NCI-H510A treated with DMSO at 0.1 percent for 48 hours (cell line): ENCODE results near the gene EVA1A.
A peak's percentile ranks its signal among the peaks of the same experiment; 100 is the strongest.

Experiments used
- DNase-seq: peaks from one replicate; lab custom pipeline; 2025; lab: John Stamatoyannopoulos, UW

EVA1A gene

DNA sequence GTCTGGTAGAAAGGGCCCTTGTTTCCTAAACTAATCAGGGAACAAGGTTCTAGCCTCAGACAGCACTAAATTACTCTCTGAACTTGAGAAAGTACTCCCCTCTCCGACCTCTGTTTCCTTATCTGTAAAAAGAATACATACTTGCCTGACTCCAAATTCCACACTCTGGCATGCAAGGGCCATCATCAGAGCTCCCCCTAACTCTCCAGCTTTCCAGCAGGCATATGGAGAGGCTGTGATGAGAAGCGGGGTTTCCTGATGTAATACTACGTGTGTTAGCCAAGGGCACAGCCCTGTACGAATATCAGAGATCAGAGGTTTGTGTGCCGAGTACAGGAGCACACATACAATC, 1.8 kb upstream of the EVA1A start:
- no peak for DNase-seq

DNA sequence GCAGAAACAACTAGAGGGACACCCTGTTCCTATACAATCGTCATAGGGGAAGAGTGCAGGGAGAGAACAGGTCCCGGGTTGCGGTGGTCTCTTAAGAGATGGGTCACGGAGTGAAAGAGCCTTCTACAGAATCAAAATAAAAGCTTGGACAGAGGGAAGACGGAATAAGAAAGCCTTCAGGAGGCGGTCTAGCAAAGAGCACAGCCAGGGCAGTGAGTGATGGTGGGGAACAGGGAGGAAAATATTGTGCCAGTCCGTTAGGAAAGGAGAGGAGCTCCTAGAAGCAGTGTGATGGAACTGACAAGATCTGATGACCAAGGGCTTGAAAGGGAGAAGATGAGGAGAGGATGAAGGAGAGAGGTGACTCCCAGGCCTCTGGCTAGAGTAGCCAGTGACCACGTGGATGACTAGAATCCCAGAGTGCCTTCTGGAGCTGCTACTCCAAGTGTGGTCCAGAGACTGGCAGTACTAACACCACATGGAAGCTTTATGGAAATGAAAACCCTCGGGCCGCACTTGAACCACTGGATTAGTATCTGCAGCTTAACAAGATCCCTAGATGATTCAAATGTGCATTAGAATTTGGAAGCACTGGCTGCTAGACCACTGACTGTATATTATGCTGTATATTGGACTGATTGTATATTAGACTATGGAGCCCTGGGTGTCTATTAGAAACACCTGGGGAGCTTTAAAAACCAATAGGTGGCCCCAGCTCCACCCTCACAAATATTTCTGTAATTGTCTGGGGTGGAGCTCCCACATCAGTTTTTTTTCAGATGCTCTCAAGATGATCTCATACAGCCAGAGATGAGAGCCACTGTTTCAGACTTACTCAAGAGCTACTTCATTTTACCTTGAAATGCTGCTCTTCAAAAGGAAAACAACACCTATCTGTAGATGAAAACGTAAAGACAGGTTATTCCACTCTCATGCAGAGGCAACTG, 1.1 kb upstream of the EVA1A start:
- peak; percentile 37 for DNase-seq

DNA sequence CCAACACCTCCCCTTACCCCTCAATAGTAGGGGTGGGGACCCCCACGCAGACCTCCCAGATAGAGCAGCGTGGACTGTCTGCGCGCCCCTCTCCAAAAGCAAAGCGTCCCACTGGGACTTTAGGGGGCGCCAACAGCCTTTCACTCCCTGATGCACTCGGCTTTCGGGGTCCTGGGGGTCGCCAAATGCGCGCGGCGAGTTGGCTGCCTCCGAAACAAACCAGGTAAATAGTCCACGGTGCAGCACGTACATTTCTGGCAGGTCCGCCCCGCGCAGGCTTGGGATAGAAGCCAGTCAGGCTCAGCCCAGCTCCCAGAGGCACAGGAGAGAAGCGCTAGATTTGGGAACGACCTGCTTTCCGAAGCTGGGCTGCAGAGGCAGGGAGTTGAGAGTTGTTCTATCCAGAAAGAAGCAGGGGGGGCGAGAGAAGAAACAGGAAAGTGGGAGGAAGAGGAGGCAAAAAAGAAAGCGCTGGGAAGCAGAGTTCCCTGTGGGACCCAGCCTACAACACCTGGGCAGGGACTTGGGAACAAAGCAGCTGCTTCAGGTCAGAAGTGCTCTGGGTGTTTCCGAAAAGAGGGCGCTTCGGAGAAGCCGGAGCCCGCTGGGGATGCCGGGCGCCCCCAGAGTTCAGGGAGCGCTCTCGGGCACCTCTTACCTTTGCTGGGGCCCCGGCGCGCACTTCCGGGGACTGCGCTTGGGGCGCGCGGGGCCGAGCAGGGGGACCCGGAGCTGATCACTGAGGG, 544 bp downstream of the EVA1A start:
- no peak for DNase-seq

DNA sequence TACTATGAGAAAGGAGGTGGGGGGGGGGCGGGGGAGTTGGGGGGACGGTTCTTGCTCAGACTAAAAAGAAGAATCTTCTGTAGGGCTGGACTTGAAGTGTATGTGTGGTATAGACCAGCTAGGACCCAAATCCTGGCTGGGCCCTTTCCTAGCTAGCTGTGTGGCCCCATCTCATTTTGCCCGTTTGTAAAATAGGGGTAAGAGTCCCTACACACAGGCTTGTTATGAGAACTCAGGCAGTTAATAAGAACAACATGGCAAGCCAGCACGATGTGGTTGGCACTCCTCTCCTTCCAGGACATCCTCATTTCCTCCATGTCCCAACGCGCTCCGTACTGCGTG, 1.1 kb downstream of the EVA1A start:
- DNase-seq, result no peak

DNA sequence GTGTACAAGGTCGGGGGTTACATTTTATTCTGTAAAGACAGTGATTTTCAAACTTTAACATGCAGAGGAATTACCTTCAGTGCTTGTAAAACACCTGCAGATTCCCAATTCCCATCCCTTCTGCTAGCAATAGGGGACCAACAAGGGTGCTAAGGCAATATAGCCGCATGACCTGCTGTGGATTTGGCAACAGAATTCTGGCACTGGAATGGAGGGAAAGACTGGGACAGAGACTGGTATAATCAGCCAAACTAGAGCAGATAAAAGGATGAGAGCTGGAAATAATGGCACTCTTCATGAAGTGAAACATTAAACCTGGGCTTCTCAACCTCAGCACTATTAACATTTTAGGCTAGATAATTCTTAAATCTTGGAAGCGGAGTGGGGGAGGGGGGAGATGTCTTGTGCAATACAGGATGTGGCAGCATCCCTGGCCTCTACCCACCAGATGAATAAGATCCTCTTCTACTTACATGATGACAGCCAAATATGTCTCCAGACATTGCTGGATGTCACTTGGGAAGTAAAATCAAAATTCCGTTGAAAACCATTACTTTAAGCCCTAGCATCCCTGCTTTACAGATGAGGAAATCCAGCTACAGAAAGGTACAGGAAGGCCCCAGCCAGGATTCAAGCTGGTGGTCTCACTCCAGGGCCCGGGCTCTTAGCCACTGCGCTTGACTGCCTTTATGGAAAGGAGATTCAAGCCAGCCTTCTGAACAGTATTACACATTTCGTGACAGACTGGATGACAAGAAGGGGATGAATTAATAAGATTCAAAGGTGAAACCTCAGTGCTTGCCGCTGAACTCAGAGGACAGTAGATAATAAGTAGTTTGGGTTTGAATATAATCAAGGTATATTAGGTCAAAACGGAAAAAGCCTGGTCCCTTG, 1.7 kb downstream of the EVA1A start:
- no peak for DNase-seq

DNA sequence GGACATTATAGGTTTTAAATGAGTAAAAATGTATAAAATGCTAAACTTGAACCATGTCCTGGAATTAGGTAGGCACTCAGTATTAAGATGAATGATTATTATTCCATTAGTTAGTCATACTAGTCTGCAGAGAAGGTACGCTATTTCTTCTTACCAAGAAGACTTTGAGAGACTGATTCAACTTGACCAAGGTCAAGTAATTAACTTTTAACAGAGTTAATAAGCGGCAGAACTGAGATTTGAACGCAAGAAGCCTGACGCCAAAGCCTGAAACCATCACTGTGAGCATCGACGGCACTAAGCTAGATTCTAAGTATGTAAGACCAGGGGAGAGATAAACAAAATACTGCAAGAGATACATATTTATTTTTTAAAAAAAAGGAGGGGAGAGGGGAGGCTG, 2.6 kb downstream of the EVA1A start:
- no peak for DNase-seq

DNA sequence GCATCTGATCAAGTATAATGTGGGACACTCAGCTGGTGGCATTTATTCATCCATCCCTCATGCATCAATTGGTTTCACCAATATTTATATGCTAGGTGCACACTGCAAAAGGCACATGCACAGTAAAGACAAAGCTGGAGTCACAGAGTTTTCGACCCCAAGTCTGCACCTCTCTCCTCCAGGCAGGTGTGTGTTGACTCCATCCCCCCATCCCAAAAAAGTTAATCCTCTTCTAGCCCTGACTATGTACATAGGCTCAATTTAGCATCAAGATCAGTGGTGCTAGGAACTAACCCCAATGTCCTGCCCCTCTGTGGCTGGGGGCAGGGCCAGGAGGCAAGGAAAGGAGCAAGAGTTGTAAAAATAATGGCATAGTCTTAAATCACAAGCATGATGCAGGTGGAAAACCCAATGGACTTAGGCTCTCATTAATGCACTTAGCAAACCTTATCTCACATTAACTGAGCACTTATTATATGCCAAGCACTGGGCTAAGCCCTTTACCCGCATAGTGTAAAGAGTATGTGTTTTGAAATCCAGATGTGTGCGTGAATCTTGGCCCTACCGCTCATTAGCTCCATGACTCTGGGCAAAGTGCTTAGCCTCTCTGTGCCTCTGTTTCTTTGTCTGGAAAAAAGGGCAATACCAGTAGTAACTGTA, 3.1 kb downstream of the EVA1A start:
- no peak for DNase-seq

DNA sequence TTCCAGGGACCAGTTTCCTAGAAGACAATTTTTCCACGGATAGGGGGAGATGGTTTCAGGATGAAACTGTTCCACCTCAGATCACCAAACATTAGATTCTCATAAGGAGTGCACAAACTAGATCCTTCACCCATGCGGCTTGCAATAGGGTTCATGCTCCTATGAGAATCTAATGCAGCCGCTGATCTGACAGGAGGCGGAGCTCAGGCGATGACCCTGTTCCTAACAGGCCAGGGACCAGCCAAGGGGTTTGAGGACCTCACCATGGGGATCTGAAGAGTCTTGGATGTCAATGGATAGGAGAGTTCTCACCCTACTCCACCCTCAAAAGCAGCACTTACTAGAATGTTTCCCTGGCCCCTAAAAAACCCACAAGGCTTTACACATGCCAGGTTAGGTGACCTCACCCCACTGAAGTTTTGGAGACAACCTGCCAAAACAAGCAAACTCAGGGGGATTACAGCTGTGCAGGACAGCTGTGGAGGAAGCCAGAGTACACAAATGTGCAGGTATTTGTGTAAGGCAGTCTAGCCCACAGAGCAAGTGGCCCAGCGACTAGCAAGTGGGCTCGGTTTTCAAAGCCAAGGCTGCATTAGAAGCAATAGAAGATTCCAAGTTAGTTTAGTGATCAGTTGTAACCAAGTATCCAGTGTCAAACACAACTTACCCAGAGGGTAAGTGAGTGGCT, 3.9 kb downstream of the EVA1A start:
- DNase-seq, result no peak

DNA sequence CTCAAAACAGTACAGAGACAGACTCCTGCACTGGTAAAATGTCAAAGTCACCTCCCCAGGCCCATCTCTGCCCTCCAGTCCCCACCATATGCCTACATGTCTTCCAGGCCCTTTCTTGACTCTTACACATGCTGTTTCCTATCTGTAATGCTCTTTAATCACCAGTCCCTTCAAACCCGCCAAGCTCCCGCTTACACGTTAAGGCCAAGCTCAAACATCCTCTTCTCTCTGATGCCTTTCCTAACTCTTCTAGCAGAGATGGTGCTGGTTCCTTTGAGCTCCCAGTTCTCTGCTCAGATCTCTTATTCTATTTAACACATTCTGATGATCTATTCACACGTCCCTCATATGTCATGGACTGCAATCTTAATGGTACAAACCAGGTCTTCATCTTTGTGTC, 5.0 kb downstream of the EVA1A start:
- no peak for DNase-seq

DNA sequence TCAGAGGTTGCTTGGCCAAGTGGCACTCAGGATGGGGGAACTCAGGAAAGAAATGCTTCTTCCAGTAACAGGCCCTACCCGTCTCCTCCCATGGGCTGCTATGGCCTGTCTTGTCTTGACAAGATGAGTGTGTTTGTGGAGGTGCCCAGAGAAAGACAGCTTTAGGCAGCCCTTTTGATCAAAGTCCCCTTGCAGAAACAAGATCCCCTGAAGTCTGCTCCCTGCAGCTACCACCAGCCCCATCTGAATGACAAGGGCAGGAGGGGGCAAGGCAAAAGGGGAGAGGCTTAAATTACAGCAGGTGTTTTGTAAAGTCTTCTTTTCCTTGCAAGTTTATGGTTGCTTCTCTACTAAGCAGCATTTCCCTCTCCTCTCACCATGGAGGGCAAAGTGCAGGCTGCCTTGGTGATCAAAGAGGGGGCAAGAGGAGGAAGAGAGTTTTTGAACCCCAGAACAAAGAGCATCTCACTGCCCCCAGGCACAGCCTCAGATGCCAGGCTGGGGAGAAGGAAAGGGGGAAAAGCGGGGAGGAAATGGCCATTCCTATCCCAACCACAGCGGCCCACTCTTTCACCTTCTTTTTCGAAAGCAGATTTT, 6.7 kb downstream of the EVA1A start:
- DNase-seq, result no peak

DNA sequence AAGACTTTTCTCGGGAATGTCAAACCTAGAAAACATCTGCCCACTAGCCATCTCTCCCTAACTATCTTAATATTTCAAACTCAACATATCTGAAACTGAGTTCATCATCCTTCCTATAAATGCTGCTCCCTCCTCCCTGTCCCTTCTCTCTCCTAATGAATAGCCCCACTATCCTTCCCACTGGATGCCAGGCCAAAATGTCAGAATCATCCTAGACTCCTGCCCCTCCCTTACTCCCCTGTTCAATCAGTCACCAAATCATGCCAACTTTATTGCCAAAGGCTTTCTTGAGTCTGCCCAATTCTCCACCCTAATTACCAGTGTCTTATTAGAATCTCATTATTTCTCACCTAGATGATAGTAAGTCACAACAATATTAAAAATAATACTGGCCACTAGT, 8.5 kb downstream of the EVA1A start:
- no peak for DNase-seq

DNA sequence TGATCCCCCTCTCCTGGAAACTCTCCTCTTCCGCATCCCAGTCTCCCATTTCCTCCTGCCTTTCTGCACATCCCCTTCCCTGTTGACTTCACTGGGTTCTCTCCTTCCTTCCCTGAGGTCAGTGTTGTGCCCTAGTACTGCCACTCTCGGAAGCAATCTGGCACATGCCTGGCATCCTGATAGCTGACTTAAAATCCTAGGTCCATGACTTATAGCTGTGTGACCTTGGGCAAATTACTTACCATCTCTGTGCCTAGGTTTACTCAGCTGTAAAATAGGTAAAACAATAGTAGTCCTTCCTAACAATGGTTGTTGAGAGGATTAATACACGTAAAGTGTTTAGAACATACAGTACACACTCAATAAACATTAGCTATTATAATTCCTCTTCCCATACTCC, 9.3 kb downstream of the EVA1A start:
- DNase-seq, result no peak

DNA sequence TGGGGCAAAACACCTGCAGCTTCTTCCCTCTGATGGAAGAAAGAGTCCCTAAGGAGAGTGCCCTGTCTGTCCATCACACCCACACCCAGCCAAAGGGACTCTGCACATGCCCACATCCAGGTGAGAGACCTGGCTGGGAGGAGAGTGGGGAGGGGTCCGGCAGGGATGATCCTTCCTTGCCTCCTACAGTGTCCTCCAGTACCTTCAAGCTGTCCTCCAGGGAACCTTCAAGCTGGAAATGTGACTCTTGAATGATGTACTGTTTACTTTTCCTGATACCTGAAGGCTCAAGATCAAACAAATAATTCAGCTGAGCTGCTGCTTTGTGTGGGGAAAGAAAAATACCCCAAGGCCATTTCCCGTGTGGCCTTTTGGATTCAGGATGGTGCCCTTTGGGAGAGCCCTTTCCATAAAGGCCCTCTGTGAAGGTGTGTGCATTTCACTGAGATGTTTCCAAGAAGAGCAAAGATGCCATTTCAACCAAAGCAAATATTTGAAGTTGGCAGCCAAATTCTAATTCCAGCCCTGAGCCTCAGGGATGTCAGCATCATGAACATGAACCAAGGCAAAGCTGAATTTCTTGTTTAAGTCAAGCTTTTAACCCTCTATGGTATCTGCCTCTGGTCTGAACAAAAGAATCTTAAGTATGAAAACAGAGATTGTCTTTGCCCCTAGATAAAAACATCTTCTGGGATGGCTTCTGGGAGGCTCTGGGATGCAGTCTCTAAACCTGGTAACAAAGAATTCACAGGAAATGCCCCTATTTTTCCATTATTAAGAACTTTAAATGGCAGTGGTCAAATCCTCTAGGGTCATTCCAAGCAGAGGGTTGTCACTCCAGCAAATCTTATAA, 11.1 kb downstream of the EVA1A start:
- DNase-seq, result no peak

DNA sequence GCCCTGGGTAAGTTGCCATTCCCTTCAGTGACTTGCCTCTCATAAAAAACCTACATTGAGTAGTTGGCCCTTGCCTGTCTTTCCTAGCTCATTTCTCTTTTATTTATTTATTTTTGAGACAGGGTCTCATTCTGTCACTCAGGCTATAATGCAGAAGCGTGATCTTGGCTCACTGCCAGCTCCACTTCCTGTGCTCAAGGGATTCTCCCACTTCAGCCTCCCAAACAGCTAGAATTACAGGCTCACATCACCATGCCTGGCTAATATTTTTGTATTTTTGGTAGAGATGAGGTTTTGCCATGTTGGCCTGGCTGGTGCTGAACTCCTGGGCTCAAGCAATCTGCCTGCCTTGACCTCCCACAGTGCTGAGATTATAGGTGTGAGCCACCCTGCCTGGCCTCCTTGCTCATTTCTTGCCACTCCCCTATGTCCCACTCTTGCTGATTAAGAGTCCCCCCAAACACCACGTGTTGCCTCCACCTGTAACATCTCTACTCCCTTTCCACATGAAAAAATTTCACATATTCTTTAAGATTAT, 12.6 kb downstream of the EVA1A start:
- DNase-seq, result peak; percentile 64

DNA sequence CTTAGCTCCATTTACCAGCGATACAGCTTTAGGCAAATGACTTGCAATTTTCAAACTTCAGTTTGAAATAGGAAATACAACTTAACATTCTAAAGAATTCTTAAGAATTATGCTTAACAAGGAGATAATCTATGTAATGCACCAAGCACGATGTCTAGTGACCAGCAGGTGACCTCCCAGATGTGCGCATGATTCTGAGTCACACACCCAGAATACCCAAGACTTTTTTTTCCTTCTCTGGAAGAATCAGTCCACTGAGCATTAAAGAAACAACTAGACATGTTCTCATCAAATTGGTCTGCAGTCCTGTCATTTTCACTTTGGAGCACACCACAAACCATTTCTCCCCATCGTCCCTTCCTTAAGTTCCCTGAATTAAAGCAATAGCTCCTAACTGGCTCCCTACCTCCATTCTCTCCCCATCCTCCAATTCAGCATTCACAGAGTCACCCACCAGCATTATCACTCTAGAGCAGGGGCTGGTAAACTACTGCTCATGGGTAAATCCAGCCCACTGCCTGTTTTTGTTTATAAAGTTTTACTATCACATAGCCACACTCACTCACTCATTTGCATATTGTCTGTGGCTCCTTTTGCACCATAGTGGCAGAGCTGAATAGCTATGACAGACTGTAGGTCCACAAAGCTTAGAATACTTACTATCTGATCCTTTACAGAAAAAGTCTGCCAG, 13.2 kb downstream of the EVA1A start:
- DNase-seq, result no peak

DNA sequence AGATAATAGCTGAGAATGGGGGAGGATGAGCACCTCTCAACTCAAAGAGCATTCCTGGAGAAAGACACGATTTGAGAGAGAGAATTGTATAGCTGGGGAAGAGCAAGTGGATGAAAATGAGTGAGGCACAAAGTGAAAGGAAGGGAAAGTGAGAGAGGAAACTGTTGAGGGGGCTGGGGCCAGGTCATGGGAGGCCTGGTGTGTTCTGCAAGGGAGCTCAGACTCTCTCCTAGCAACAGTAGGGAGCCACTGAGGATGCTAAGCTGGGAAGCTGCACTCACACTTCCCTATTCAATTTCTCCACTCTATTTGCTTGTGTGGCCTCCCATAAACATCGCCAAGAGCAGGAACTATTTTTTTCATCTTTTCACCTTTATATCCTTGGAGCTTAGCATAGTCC, 14.8 kb downstream of the EVA1A start:
- DNase-seq, result no peak

DNA sequence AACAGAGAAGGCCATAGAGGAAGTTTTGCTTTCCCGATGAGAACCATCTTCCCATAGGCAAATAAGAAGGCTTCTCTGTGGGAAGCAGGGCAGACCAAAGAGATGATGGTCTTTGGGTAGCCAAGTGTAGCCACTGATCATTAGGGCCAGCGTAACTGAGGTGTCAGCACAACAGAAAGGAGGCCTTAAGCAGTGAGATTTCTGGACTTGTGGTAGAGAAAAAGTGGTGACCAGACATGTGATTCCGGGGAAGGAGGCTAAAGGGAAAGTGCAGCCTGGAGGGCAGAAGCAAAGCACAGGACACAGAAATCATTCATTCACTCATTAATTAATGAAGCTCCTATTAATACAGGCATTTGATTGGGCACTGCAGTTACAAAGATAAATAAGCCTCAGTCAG, 15.4 kb downstream of the EVA1A start:
- no peak for DNase-seq

DNA sequence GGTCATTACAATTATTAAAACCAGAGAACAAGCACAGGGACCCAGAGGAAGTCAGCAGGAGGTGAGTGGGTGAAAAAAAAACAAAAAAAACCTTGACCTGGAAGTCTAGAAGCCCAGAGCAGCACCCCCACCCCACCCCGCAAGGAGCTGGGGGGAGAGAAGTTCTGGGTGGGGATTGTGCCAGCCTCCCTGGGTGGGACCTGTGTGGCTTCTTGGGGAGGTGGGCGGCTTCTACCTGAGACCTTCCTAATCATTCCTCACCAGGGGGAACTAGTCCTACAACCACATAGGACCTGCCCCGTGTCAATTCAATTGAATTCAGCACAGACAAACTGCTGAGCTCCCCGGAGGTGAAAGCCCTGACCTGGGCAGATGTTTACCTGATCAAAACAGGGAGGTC, 17.3 kb downstream of the EVA1A start:
- no peak for DNase-seq

DNA sequence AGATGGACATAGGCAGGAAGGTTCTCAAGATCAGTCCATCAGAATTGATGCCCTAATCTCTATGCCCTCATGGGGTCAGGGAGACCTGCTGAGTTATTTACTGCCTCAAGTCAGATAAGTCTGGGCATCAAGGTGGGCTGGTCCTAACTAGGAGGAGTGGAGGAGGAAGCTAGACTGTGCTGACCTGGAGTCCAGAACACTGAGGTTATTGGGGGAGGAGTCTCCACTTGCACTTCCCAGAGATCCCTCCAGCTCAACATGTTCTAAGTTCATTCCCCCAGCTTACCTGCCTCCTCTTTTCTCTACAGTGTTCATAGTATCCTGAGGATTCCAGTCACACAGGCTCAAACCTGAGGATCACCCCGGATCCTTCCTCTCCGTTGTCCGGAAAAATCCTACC, 19.3 kb downstream of the EVA1A start:
- DNase-seq, result no peak
